ENCODE results near the gene CRYGN.

Gene CRYGN

DNA sequence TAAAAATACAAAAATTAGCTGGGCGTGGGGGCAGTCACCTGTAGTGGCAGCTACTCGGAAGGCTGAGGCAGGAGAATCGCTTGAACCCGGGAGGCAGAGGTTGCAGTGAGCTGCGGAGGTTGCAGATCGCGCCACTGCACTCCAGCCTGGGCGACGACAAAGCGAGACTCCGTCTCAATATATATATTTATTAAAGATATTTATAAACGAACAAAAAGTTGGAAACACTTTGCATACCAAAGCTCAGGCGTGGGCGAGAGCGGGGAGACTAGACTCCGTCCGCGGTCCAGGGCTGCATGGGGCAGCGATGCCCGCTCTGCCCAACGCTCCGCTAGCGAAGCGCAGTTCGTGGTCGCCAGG, 7.9 kb upstream of the CRYGN start:
- FAIRE-seq (no peak), DNase-seq (ENCODE audit: insufficient read length, low spot score) (no peak)
- TF ChIP-seq, protein P1, sequence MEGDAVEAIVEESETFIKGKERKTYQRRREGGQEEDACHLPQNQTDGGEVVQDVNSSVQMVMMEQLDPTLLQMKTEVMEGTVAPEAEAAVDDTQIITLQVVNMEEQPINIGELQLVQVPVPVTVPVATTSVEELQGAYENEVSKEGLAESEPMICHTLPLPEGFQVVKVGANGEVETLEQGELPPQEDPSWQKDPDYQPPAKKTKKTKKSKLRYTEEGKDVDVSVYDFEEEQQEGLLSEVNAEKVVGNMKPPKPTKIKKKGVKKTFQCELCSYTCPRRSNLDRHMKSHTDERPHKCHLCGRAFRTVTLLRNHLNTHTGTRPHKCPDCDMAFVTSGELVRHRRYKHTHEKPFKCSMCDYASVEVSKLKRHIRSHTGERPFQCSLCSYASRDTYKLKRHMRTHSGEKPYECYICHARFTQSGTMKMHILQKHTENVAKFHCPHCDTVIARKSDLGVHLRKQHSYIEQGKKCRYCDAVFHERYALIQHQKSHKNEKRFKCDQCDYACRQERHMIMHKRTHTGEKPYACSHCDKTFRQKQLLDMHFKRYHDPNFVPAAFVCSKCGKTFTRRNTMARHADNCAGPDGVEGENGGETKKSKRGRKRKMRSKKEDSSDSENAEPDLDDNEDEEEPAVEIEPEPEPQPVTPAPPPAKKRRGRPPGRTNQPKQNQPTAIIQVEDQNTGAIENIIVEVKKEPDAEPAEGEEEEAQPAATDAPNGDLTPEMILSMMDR (IDR thresholded peaks at IDR 0.05; ENCODE audit: insufficient read depth, missing control alignments), result no peak

DNA sequence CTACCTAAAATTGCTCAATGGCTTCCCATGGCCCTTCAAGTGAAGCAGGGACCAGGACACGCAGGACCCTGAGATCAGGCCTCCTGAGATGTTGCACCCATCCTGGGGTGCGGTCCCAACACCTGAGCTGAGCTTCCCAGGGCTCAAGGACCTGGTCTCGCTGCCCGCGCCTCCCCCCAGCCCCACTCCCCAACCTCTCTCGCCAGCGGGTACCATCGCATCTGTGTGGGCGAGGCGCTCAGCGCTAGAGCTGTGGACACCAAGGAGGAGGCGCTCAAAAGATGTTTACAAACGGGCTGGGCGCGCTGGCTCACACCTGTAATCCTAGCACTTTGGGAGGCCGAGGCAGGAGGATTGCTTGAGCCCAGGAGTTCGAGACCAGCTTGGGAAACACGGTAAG, 7.4 kb upstream of the CRYGN start:
- TF ChIP-seq, protein P1 (IDR thresholded peaks at IDR 0.05; ENCODE audit: insufficient read depth, missing control alignments), result no peak
- DNase-seq (ENCODE audit: insufficient read length, low spot score), result no peak
- no peak for FAIRE-seq

DNA sequence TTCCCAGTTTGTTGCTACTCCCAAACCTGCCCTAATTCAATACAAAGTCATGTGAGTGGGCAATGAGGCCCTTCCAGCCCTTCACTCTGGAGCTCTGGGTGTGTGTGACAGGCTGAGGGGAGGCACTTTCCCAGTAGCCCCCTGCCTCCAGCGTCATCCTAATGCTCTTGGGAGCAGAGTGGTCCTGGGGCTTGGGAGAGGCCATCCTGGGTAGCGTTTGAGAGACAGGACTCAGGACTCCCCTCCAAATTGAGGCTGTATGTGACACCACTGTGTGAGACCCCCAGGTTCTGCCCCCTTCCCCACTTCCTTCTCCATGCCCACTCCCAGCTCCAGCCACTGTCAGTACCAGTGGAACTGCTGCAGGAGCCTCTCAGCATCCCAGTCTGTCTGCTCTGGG, 6.5 kb upstream of the CRYGN start:
- FAIRE-seq (no peak), DNase-seq (ENCODE audit: insufficient read length, low spot score) (no peak)
- TF ChIP-seq, protein P1 (IDR thresholded peaks at IDR 0.05; ENCODE audit: insufficient read depth, missing control alignments), result no peak

DNA sequence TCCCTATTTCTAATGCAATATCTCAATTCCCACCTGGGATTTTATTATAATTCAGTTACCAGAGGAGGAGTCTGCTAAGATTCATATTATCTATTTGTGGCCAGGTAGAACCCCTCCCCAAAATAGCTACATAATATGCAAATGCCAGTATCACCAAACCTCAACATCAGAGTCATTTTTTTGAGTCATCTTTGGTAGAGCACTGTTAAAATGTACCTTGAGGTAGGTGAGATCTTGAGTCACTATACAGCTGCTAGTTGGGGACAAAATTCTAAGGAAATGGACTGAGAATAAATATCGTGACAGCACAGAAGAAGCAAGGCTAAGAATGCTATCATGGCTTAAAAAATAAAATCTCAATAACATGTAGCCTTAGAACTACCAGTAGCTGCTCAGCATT, 4.7 kb upstream of the CRYGN start:
- TF ChIP-seq, protein P1 (IDR thresholded peaks at IDR 0.05; ENCODE audit: insufficient read depth, missing control alignments), result no peak
- DNase-seq (ENCODE audit: insufficient read length, low spot score) (no peak), FAIRE-seq (no peak)

DNA sequence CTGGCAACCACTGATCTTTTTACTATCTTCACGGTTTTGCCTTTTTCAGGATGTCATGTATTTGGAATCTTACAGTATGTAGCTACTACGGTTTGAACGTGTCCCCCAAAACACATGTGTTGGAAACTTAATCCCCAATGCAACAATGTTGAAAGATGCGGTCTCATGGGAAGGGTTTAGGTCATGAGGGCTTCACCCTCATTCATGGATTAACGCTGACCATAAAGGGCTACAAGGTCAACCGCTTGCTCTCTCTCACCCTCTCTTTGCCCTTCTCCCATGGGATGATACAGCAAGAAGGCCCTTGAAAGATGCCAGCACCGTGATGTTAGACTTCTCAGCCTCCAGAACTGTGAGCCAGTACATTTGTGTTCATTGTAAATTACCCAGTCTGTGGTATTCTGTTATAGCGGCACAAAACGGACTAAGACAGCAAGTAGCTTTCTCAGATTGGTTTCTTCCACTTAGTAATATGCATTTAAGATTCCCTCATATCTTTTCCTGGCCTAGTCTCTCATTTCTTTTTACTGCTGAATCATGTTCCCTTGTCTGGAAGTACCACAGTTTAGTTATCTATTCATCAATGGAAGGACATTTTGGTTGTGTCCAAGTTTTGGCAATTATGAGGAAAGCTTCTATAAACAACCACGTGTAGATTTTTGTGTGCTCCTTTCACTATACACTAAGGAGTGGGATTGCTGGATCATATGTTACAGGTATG, 3.0 kb upstream of the CRYGN start:
- DNase-seq (ENCODE audit: insufficient read length, low spot score) (no peak), FAIRE-seq (no peak)
- TF ChIP-seq, protein P1 (IDR thresholded peaks at IDR 0.05; ENCODE audit: insufficient read depth, missing control alignments), result no peak

DNA sequence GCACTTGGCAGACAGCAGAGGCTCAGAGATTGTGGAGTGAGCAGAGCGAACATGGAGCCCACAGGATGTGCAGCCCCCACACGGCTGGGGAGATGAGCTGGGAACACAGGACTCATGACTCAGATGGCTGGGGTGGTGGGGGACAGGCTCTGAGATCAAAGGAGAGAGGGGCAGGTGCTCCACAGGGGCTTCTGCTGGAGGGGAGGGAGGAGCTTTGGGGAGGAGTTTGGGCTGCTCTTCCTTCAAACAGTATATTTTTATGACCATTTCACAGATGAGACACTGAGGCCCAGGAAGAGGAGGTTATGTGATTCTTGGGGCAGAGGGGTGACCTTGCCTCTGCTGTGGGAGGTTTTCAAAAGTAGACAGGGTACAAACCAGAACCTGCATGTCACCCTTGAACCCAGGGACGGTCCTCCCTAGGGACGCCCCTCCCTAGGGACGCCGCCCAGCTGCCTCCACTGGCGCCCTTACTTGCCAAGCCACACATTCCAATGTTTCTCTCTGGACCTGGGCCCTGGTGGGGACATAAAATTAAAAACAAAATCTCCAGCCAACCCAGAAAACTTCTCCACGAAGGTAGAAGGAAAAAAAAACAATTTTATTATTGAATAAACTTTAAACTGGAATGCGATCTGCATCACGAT, 981 bp upstream of the CRYGN start:
- DNase-seq (ENCODE audit: insufficient read length, low spot score) (no peak), FAIRE-seq (no peak)
- TF ChIP-seq, protein P1 (IDR thresholded peaks at IDR 0.05; ENCODE audit: insufficient read depth, missing control alignments), result no peak

Data from D721Med (cell line).